GM12892 (cell line): ENCODE data around the gene ARV1.

Experiments used
- POLR2A ChIP-seq: IDR thresholded peaks from 2 replicates; pipeline ENCODE4 v1.6.1; 2011; ENCODE audit warnings: low read depth, low read length, control low read depth
- POLR2AphosphoS5 ChIP-seq: IDR thresholded peaks from 2 replicates; pipeline ENCODE4 v1.6.1; 2011; ENCODE audit warnings: low read depth, low read length, control low read depth
- TAF1 ChIP-seq: IDR thresholded peaks from 2 replicates; pipeline ENCODE4 v1.6.1; 2011; ENCODE audit warnings: low read depth, mild to moderate bottlenecking, control low read depth, low read length, borderline replicate concordance

DNA sequence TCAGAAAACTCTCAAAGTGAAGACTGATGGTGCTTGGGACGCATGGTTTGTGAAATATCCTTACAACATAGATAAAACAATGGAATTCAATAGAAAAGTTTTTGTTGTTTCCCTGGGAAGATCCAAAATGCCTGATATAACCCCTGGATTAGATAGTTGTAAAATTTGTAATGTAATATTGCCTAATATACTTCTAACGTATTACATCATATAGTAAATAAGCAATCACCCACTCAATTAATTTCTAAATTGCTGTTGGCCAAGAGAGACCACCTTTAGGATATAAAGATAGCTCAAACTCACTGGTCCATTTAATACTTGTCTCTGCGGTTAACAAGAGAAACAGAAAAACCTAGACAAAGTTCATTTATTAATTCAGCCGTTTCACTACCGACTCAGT, 42.4 kb upstream of the ARV1 start:
- TF ChIP-seq POLR2A (no peak), POLR2AphosphoS5 (no peak), TAF1 (no peak)
